Body of pancreas (tissue), 4 donors: ENCODE results near the gene GRIK4. TPM values are rescaled to one million over a fixed set of nuclear protein-coding genes. Genes with fewer than 3 reads are reported as not detected.

Experiments used
- ATAC-seq: fragments of 150-250 bp; one replicate; pipeline ENCODE4 v1.9.1; 2016
- DNase-seq, 4 donors: peaks; one replicate each; pipeline ENCODE4 v3.0.0-alpha.2; 2019
- H3K27ac ChIP-seq, 4 donors: fragments of 200-600 bp; sonication (generic); 1 replicate in 3 of 4; 2 replicates in 1 of 4; pipeline versions ENCODE4 v1.5.1 to v1.6.1; 2016 to 2019; ENCODE audit warnings: mild to moderate bottlenecking in 1 of 4, mixed read lengths in 1 of 4, moderate library complexity in 1 of 4
- H3K27me3 ChIP-seq, 2 donors: fragments of 200-600 bp; sonication (generic); one replicate each; pipeline ENCODE4 v1.6.0; 2016; ENCODE audit warnings: mild to moderate bottlenecking in 1 of 2
- H3K36me3 ChIP-seq, 2 donors: fragments of 200-600 bp; sonication (generic); replicated peaks in 1 of 2; 2 replicates each; pipeline ENCODE4 v1.5.1; 2016; ENCODE audit warnings: low read depth in 2 of 2; ENCODE audit not compliant: insufficient read depth in 1 of 2
- H3K4me1 ChIP-seq: fragments of 200-600 bp; sonication (generic); one replicate; pipeline ENCODE4 v1.6.0; 2016
- H3K4me3 ChIP-seq, 2 donors: fragments of 200-600 bp; sonication (generic); 1 replicate in 1 of 2; 2 replicates in 1 of 2; pipeline ENCODE4 v1.5.1; 2016 to 2019
- H3K9me3 ChIP-seq, 3 donors: fragments of 200-600 bp; sonication (generic); 1 replicate in 2 of 3; 2 replicates in 1 of 3; pipeline ENCODE4 v1.5.1; 2016
- CTCF ChIP-seq, 7 experiments: fragments of 450-650 bp in 4 of 7; fragments of 200-600 bp in 3 of 7; sonication (generic) in 3 of 7; IDR thresholded peaks; one replicate each; pipeline ENCODE4 v1.5.1; 2016 to 2019; ENCODE audit warnings: antibody characterized with exemption in 7 of 7
- POLR2A ChIP-seq, 3 donors: fragments of 450-650 bp; IDR thresholded peaks; one replicate each; pipeline ENCODE4 v1.6.1; 2016; ENCODE audit warnings: antibody characterized with exemption in 3 of 3, mild to moderate bottlenecking in 2 of 3
- WGBS, 2 donors: methylation state at CpG; one replicate each; pipeline ENCODE4 v1.1.5; 2017; 5-methylcytosine and 5-hydroxymethylcytosine counted together
- intact Hi-C: fragments of 100-400 bp; cut with DNase I; formaldehyde crosslinking; loops from one replicate; pipeline ENCODE4 v1.15.1; 2023
- total RNA-seq, 2 donors: library from RNA; depleted of rRNA; stranded (reverse); fragments of >200 nt; gene quantifications; one replicate each; pipeline ENCODE4 v1.1.0, GENCODE V29; 2016

Gene GRIK4
- total RNA-seq, 2 donors from 2014 or later = not detected

- H3K9me3 ChIP-seq = no peaks in the 10 kb centered on the region
- H3K27ac ChIP-seq = no peak overlapping the region
- TF ChIP-seq POLR2A (IDR thresholded peaks at IDR 0.05) (no peak), CTCF (IDR thresholded peaks at IDR 0.05) (no peak)
- no peak for DNase-seq
- no peaks in the 10 kb centered on the region for H3K27me3 ChIP-seq
- intact Hi-C loops = no loop called here
- no peak for ATAC-seq
- WGBS, 2 donors = 27 to 42% methylated on average over 3 of the region's 3 CpGs
- no peaks in the 10 kb centered on the region for H3K4me1 ChIP-seq
- no peaks in the 10 kb centered on the region for H3K36me3 ChIP-seq
- H3K4me3 ChIP-seq = no peak overlapping the region
These were observed 424.8 kb downstream of the GRIK4 start for GRCh38 chr11:120936356-120936755.

- 30 to 35% methylated on average over 5 of the region's 5 CpGs for WGBS, 2 donors
- DNase-seq (no peak), ATAC-seq (no peak)
- TF ChIP-seq CTCF (IDR thresholded peaks at IDR 0.05) (no peak), POLR2A (IDR thresholded peaks at IDR 0.05) (no peak)
- Histone ChIP-seq H3K9me3 (no peaks in the 10 kb centered on the region), H3K36me3 (no peaks in the 10 kb centered on the region), H3K27ac (no peak overlapping the region), H3K27me3 (no peaks in the 10 kb centered on the region), H3K4me3 (no peak overlapping the region), H3K4me1 (no peaks in the 10 kb centered on the region)
- intact Hi-C loops = no loop called here
These were observed 426.0 kb downstream of the GRIK4 start for GRCh38 chr11:120937501-120937900.

- intact Hi-C loops = no loop called here
- no peaks in the 10 kb centered on the region for H3K27me3 ChIP-seq
- DNase-seq (no peak), ATAC-seq (no peak)
- no peak overlapping the region for H3K27ac ChIP-seq
- H3K4me3 ChIP-seq = no peak overlapping the region
- no peaks in the 10 kb centered on the region for H3K4me1 ChIP-seq
- H3K9me3 ChIP-seq = no peaks in the 10 kb centered on the region
- H3K36me3 ChIP-seq = no peaks in the 10 kb centered on the region
- 30 to 34% methylated on average over 3 to 4 of the region's 4 CpGs for WGBS, 2 donors
- TF ChIP-seq POLR2A (IDR thresholded peaks at IDR 0.05) = no peak
- no peak for TF ChIP-seq CTCF (IDR thresholded peaks at IDR 0.05)
These were observed 426.7 kb downstream of the GRIK4 start for GRCh38 chr11:120938260-120938659.

- TF ChIP-seq CTCF (IDR thresholded peaks at IDR 0.05) (no peak), POLR2A (IDR thresholded peaks at IDR 0.05) (no peak)
- Histone ChIP-seq H3K4me1 (no peaks in the 10 kb centered on the region), H3K36me3 (no peaks in the 10 kb centered on the region), H3K9me3 (peaks cover 0 to 4% (median 0%) of the 10 kb centered on the region in 3 donors), H3K27ac (no peak overlapping the region), H3K4me3 (no peak overlapping the region), H3K27me3 (no peaks in the 10 kb centered on the region)
- ATAC-seq (no peak), DNase-seq (no peak)
- WGBS, 2 donors = 73 to 78% methylated on average over 9 to 10 of the region's 10 CpGs
- intact Hi-C loops = no loop called here
These were observed 428.8 kb downstream of the GRIK4 start for GRCh38 chr11:120940160-120940848.

GRCh38 chr11:120941000-120941399 is 429.5 kb downstream of the GRIK4 start:
- H3K27ac ChIP-seq = no peak overlapping the region
- intact Hi-C loops = no loop called here
- ATAC-seq (no peak), DNase-seq (no peak)
- H3K4me3 ChIP-seq = no peak overlapping the region
- peaks cover 0 to 4% (median 0%) of the 10 kb centered on the region in 3 donors for H3K9me3 ChIP-seq
- no peaks in the 10 kb centered on the region for H3K27me3 ChIP-seq
- TF ChIP-seq POLR2A (IDR thresholded peaks at IDR 0.05) (no peak), CTCF (IDR thresholded peaks at IDR 0.05) (no peak)
- H3K36me3 ChIP-seq = no peaks in the 10 kb centered on the region
- WGBS, 2 donors = 70 to 76% methylated on average over 3 to 4 of the region's 4 CpGs
- no peaks in the 10 kb centered on the region for H3K4me1 ChIP-seq
